ENCODE measurements around the gene NARS2.
"Not testable (repeated sequence)": the region's sequence is repeated elsewhere in the genome, so short reads cannot be mapped to it uniquely, and the experiment has no call there.

The NARS2 gene

GRCh38 chr11:78540256-78540655 is 34.4 kb downstream of the NARS2 start:
- DNase-seq: no peak

- peak; percentile 13 for DNase-seq
These were observed 35.2 kb downstream of the NARS2 start for GRCh38 chr11:78539506-78539905.

- DNase-seq: no peak
These were observed 37.7 kb downstream of the NARS2 start for GRCh38 chr11:78536933-78537332.

GRCh38 chr11:78535920-78536319 is 38.7 kb downstream of the NARS2 start:
- DNase-seq: no peak

GRCh38 chr11:78535027-78535426 is 39.6 kb downstream of the NARS2 start:
- DNase-seq: no peak

GRCh38 chr11:78533399-78533798 is 41.3 kb downstream of the NARS2 start:
- no peak for DNase-seq

GRCh38 chr11:78532991-78533390 is 41.7 kb downstream of the NARS2 start:
- no peak for DNase-seq

GRCh38 chr11:78526497-78527146 is 48.0 kb downstream of the NARS2 start:
- DNase-seq: no peak

GRCh38 chr11:78525720-78526119 is 48.9 kb downstream of the NARS2 start:
- DNase-seq: no peak

- no peak for DNase-seq
These were observed 54.4 kb downstream of the NARS2 start for GRCh38 chr11:78520230-78520629.

GRCh38 chr11:78516281-78516680 is 58.4 kb downstream of the NARS2 start:
- no peak for DNase-seq

- DNase-seq: no peak
These were observed 59.7 kb downstream of the NARS2 start for GRCh38 chr11:78514922-78515502.

GRCh38 chr11:78513085-78513484 is 61.6 kb downstream of the NARS2 start:
- DNase-seq: not testable (repeated sequence)

- no peak for DNase-seq
These were observed 64.1 kb downstream of the NARS2 start for GRCh38 chr11:78510597-78510996.

GRCh38 chr11:78510025-78510596 is 64.6 kb downstream of the NARS2 start:
- no peak for DNase-seq

- no peak for DNase-seq
These were observed 70.0 kb downstream of the NARS2 start for GRCh38 chr11:78504708-78505107.

GRCh38 chr11:78504181-78504580 is 70.5 kb downstream of the NARS2 start:
- no peak for DNase-seq

- DNase-seq: peak; percentile 31
These were observed 74.7 kb downstream of the NARS2 start for GRCh38 chr11:78499971-78500370.

- DNase-seq: no peak
These were observed 77.4 kb downstream of the NARS2 start for GRCh38 chr11:78497293-78497692.

GRCh38 chr11:78493413-78493975 is 81.2 kb downstream of the NARS2 start:
- no peak for DNase-seq

- no peak for DNase-seq
These were observed 81.7 kb downstream of the NARS2 start for GRCh38 chr11:78492973-78493372.

- DNase-seq: no peak
These were observed 85.5 kb downstream of the NARS2 start for GRCh38 chr11:78489184-78489583.

- no peak for DNase-seq
These were observed 96.1 kb downstream of the NARS2 start for GRCh38 chr11:78478536-78478935.

- DNase-seq: no peak
These were observed 98.6 kb downstream of the NARS2 start for GRCh38 chr11:78476066-78476465.
